GM18858 (cell line): ENCODE data around the gene LIPA.
A peak's percentile ranks its signal among the peaks of the same experiment; 100 is the strongest.
"Not testable (repeated sequence)": the region's sequence is repeated elsewhere in the genome, so short reads cannot be mapped to it uniquely, and the experiment has no call there.

Experiments
- ATAC-seq: cut with Tn5 transposase; IDR thresholded peaks from one replicate; pipeline ENCODE4 v1.9.1; 2021; ENCODE audit not compliant: unreplicated experiment

Gene LIPA

GRCh38 chr10:89271532-89271931 is 20.0 kb upstream of the LIPA start:
- ATAC-seq: no peak

DNA sequence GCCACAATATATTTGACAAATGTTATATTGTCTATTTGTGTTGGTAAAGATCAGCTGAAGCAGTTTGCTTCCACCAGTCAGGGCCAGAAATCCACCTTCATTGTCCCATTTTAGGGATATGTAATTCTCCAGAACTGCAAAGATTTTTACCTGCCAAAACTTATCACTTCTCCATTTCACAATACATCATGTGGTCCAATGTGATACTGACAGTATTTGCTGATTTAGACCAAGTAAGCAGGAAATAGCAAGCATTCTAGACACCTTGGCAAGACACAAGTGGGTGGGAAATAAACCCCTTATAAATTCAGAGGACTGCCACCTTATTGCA is 18.5 kb upstream of the LIPA start:
- ATAC-seq: no peak

GRCh38 chr10:89269433-89270152 is 18.0 kb upstream of the LIPA start:
- no peak for ATAC-seq

DNA sequence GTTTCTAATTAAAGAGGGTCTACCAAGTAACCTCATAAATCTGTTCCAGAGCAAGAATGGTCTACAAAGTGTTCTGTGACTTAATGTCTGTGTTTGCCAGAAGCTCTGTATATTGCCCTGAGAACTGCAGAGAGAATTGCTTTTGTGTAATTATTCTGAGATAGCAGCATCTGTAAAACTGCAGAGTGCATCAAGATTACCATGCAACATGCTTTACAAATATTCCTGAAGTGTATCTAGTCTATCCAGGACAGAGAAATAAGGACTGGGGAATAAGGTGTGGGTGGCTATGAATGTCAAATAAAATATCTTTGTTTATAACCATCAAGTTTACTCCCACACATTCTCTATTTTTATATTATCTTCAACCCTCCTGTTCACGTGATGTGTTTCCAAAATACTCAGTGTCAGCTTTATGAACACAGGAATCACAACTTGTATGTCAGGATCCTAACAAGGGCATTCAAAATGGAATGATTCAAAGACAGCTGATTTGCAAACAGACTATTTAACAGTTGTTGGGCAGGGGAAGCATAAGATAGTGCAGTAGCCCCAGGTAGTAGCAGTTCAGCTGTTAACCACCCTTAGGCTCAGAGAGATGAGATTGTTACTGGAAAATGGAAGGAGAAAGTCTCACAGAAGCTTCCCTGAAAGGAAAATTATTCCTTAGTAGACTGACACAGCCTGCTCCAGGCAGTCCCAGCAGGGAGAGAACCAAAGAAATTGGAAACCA is 15.3 kb upstream of the LIPA start:
- no peak for ATAC-seq

DNA sequence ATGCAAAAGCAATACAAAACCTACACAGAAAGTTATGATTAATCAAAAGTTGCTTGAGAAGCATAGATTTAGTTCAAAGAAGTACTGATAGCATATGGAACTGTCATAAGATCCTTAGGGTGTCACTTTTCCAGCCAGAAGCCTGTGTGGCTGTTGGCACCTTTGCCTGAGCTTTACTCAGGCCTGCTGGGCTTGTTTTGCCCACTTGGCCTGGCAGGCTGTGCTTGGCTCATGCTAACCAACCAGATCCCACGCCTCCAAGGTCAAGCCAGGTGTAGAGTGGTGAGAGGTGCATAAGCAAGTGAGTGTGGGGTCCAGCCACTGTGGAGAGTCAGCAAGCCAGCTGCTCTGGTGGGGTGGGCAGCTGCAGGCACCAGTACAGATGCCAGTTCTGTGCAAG is 12.0 kb upstream of the LIPA start:
- no peak for ATAC-seq

DNA sequence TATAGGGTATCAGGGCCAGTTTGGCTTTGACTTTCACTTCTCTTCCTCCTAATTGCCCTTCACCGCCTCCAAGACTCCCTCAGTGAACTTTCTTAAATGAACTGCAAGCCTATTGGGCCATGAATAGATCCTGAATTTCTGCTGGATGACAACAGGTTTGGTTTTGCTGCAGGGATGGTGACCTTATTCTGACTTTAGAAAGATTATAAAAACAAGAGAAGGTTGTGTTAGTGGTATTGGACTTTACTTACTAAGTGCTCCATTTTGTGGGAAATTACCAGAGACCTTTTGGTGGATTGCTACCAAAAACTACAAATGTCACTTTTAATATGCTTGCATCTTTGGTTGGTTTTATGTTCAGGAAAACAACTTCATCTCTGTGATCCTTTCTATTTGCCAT is 11.5 kb upstream of the LIPA start:
- no peak for ATAC-seq

- ATAC-seq: no peak
Observed at GRCh38 chr10:89262086-89263051, 10.8 kb upstream of the LIPA start.

GRCh38 chr10:89258881-89259280 is 7.3 kb upstream of the LIPA start:
- no peak for ATAC-seq

GRCh38 chr10:89257581-89257980 is 6.0 kb upstream of the LIPA start:
- ATAC-seq: no peak

GRCh38 chr10:89256962-89257361 is 5.4 kb upstream of the LIPA start:
- ATAC-seq: no peak

GRCh38 chr10:89256340-89256739 is 4.8 kb upstream of the LIPA start:
- ATAC-seq: no peak

GRCh38 chr10:89255793-89256192 is 4.2 kb upstream of the LIPA start:
- ATAC-seq: no peak

GRCh38 chr10:89255091-89255579 is 3.6 kb upstream of the LIPA start:
- not testable (repeated sequence) for ATAC-seq

- no peak for ATAC-seq
Observed at GRCh38 chr10:89252225-89252585, 630 bp upstream of the LIPA start.

DNA sequence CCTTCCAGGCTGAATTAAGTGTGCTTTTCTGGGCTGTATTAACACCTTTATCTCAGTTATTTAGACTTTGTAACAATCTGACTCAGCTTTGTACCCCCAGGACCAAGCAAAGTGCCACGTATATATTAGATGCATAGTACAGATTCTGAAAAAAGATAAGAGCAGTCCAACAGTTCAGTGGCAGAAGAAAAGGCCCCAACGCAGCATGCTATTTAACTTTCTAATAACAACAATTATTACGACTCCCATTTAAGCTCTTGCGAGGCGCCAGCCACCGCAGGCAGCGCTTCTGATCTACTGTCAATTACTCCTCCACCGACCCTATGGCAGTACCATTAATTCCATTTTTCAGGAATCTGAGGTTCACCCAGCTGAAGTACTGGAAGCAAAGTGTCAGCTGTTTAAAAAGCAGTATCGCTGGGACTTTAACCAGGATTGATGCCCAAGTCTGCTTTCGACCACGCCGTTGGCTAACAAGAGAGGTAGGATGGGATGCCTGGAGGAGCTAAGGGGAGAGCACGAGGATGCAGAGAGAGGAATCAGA is 638 bp downstream of the LIPA start:
- ATAC-seq: no peak

DNA sequence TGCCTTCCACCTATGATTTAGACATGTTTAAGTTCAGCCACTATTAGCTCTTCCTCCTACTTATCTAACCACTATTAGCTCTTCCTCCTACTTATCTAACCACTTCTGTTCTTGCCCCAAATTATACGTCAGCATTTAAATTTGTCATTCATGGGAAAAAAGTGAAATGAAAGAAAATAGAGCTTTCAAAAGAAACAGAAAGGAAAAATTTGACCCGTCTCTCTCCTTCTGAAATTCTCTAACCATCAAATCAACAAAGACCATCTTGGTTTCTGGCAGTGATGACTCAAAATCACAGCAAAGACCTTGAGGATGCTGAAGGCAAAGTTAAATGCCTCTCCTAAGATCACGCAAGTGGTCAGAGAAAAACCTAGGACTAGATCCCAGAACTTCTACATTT is 2.6 kb downstream of the LIPA start:
- no peak for ATAC-seq

DNA sequence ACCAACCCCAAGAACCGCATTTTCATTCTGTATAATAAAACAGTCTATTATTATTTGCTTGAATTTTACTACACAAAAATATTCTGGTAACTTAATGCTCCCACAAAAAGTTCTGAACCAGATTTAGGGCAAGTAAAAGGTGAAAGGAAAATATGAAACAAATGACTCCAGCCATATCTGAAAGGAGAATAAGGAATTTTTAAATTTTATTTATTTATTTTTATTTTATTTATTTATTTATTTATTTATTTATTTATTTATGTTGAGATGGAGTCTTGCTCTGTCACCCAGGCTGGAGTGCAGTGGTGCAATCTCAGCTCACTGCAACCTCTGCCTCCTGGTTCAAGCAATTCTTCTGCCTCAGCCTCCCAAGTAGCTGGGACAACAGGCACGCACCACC is 4.0 kb downstream of the LIPA start:
- not testable (repeated sequence) for ATAC-seq

DNA sequence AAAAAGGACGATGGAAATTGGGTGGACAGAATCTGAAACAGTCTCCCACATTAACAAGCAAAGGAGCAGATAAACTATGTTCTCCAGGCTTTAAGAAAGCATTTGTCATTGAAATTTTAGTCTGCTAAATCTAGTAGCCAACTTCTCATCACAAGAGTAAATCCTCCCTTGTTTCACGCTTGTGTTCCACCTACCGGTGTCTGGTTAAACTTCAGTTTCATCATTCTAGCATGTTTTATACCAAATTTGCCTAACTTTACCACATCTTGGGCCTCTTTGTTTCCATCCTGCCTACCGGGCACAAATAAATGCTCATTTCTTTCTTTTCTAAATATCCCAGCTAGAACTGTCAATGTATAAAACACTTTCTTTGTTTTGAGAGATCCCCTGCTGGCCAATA is 5.8 kb downstream of the LIPA start:
- ATAC-seq: peak; percentile 42

DNA sequence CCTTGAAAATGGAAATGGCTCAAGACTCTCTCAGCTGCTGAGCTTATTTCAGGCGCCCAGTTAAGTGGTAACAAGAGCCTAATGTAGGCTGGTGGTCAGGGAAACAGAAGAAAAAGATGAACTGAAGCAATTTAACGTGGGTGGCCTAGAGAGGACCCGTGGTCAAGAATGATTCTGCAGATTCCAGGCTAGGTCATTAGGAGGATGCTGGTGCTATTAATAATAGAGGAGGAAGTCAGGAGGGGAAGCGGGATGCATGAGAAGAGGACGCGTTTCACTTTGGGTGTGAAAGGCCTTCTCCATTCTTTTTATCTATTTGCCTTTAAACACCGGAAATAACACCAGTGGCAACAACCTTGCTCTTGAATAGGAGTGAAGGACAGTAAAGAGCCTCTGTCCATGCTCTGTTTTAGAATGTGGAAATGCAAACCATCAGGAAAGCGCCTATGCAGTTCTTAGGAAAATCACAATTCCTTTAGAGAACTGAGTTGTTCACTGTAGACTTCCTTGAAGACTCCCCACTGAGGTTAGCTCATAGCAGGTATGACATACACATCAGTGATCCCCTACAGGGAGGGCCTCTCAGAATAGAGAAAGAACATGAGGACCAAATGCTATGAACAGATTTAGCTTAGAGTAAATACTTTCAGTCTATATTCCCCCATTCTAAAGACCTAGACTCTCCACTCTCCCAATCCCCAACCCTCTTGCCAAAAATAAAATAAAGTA is 8.6 kb downstream of the LIPA start:
- ATAC-seq: no peak

DNA sequence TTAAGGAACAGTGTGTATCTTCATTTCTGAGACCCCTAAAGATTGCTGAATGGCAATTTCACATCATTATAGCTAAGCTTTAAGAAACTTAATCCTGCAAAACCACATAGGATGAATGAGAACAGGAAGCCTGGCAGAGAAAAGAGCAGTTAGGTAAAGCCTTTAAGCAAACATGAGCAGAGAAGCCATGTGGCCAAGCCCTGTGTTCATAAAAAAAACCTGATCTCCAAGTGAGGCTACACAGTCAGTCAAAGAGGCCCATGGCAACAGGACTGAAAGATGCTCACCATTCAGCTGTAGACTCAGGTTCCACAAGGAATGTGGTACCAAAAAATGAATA is 9.3 kb downstream of the LIPA start:
- no peak for ATAC-seq
